GM12878 (cell line): ENCODE results near the gene KLC4. TPM values are rescaled to one million over a fixed set of nuclear protein-coding genes. Genes with fewer than 3 reads are reported as not detected.

Experiments used
- ATAC-seq: fragments of 200-7000 bp; cut with Tn5 transposase; 3 replicates; pipeline ENCODE4 v1.9.1; 2020; ENCODE audit warnings: mild to moderate bottlenecking, moderate library complexity
- BruUV-seq: library from RNA; stranded (reverse); fragments of 400-500 nt; replicated peaks from 2 replicates; lab custom pipeline; 2021; lab: Mats Ljungman, UMichigan
- CTCF ChIA-PET: fragments of 300-600 bp; sonication (Branson Sonifier 250); formaldehyde crosslinking; extraction: SDS; loops from one replicate; lab custom pipeline; 2021; ENCODE audit warnings: inconsistent platforms; lab: Yijun Ruan, JAX
- POLR2A ChIA-PET: fragments of 350-600 bp; formaldehyde crosslinking; extraction: SDS; loops from one replicate; lab custom pipeline; 2021; ENCODE audit warnings: inconsistent platforms; lab: Charles Lee
- RAD21 ChIA-PET: fragments of 300-600 bp; sonication (Branson Sonifier 250); formaldehyde crosslinking; loops from one replicate; lab custom pipeline; 2023; ENCODE audit warnings: antibody characterized with exemption; ENCODE audit not compliant: unreplicated experiment; lab: Charles Lee
- SMC1A ChIA-PET: fragments of 300-600 bp; sonication (Branson Sonifier 250); formaldehyde crosslinking; loops from one replicate; lab custom pipeline; 2023; ENCODE audit not compliant: unreplicated experiment, uncharacterized antibody; lab: Charles Lee
- DNase-seq: peaks from one replicate; pipeline ENCODE4 v3.0.0-alpha.2; 2011; ENCODE audit warnings: low read depth, low spot score
- FAIRE-seq: peaks from 3 replicates; lab custom pipeline; 2011; peaks lifted over from hg19 to GRCh38; lab: Jason Lieb, UNC
- H2AFZ ChIP-seq: 2 replicates; pipeline ENCODE4 v1.6.0; 2011; ENCODE audit warnings: low read depth, low read length, control low read depth; ENCODE audit not compliant: control insufficient read depth
- H3K27ac ChIP-seq: 2 replicates; pipeline ENCODE4 v1.5.1; 2011; ENCODE audit warnings: control low read depth; ENCODE audit not compliant: control insufficient read depth, insufficient read depth
- H3K27me3 ChIP-seq, 2 experiments: replicated peaks in 1 of 2; 2 replicates each; pipeline versions ENCODE4 v1.6.0 to v1.6.1; 2011; ENCODE audit warnings: low read length in 1 of 2; ENCODE audit not compliant: control insufficient read depth in 2 of 2, insufficient read depth in 2 of 2
- H3K36me3 ChIP-seq, 2 experiments: 2 replicates each; pipeline ENCODE4 v1.5.1; 2011; ENCODE audit warnings: low read length in 1 of 2; ENCODE audit not compliant: control insufficient read depth in 2 of 2, insufficient read depth in 2 of 2
- H3K4me1 ChIP-seq: 2 replicates; pipeline ENCODE4 v1.6.1; 2011; ENCODE audit warnings: mild to moderate bottlenecking, low read length, moderate library complexity, mixed read lengths; ENCODE audit not compliant: control insufficient read depth, insufficient read depth
- H3K4me2 ChIP-seq: 2 replicates; pipeline ENCODE4 v1.6.0; 2011; ENCODE audit warnings: control low read depth; ENCODE audit not compliant: control insufficient read depth, insufficient read depth
- H3K4me3 ChIP-seq: fragments of 200-600 bp; sonication (generic); 2 replicates; pipeline ENCODE4 v1.5.1; 2016
- H3K79me2 ChIP-seq: 2 replicates; pipeline ENCODE4 v1.6.0; 2011; ENCODE audit warnings: low read length; ENCODE audit not compliant: control insufficient read depth, insufficient read depth
- H3K9ac ChIP-seq: 2 replicates; pipeline ENCODE4 v1.8.0; 2011; ENCODE audit warnings: low read length, control low read depth, mixed read lengths; ENCODE audit not compliant: control insufficient read depth, insufficient read depth
- H3K9me3 ChIP-seq: replicated peaks from 3 replicates; pipeline ENCODE4 v1.5.1; 2011; ENCODE audit warnings: mild to moderate bottlenecking, low read length; ENCODE audit not compliant: control insufficient read depth, insufficient read depth
- H4K20me1 ChIP-seq: 2 replicates; pipeline ENCODE4 v1.6.0; 2011; ENCODE audit not compliant: control insufficient read depth, insufficient read depth
- BCL11A ChIP-seq: IDR thresholded peaks from 2 replicates; pipeline ENCODE4 v1.6.1; 2011; ENCODE audit warnings: low read depth, low read length
- BRCA1 ChIP-seq: IDR thresholded peaks from 2 replicates; pipeline ENCODE4 v1.6.1; 2011; ENCODE audit warnings: low read depth, low read length, improper control_type of control experiment
- CHD4 ChIP-seq: fragments of 200-600 bp; sonication (generic); IDR thresholded peaks from 2 replicates; pipeline ENCODE4 v1.6.1; 2016; ENCODE audit warnings: mild to moderate bottlenecking
- CREM ChIP-seq: IDR thresholded peaks from 2 replicates; pipeline ENCODE4 v1.6.1; 2014; ENCODE audit warnings: antibody characterized with exemption, low read depth
- DPF2 ChIP-seq: fragments of 450-650 bp; IDR thresholded peaks from 2 replicates; pipeline ENCODE4 v1.6.1; 2017; ENCODE audit warnings: mild to moderate bottlenecking
- EED ChIP-seq: sonication (generic); IDR thresholded peaks from 2 replicates; pipeline ENCODE4 v1.6.1; 2016; ENCODE audit warnings: antibody characterized with exemption, low read depth
- EGR1 ChIP-seq, 2 experiments: IDR thresholded peaks; 1 replicate in 1 of 2; 2 replicates in 1 of 2; pipeline ENCODE4 v1.6.1; 2011 to 2012; ENCODE audit warnings: low read depth in 2 of 2, low read length in 2 of 2, borderline replicate concordance in 1 of 2, mild to moderate bottlenecking in 1 of 2, moderate library complexity in 1 of 2
- EZH2 ChIP-seq: IDR thresholded peaks from 2 replicates; pipeline ENCODE4 v1.6.1; 2012; ENCODE audit warnings: low read depth, mild to moderate bottlenecking, control low read depth, inconsistent platforms, low read length, borderline replicate concordance; ENCODE audit not compliant: control insufficient read depth
- JUNB ChIP-seq: IDR thresholded peaks from 2 replicates; pipeline ENCODE4 v1.6.1; 2016; ENCODE audit warnings: antibody characterized with exemption, mild to moderate bottlenecking
- KAT2A ChIP-seq: conservative IDR thresholded peaks from 2 replicates; pipeline ENCODE4 v1.6.1; 2011; ENCODE audit warnings: low read depth, low read length; ENCODE audit not compliant: control insufficient read depth
- NBN ChIP-seq: fragments of 450-650 bp; IDR thresholded peaks from 2 replicates; pipeline ENCODE4 v1.6.1; 2016
- POLR2A ChIP-seq: IDR thresholded peaks from 2 replicates; pipeline ENCODE4 v1.6.1; 2011; ENCODE audit warnings: low read depth, mild to moderate bottlenecking, low read length
- RELB ChIP-seq: fragments of 450-650 bp; IDR thresholded peaks from 2 replicates; pipeline ENCODE4 v1.6.1; 2017; ENCODE audit warnings: low read depth, mild to moderate bottlenecking, moderate library complexity
- RUNX3 ChIP-seq: IDR thresholded peaks from 2 replicates; pipeline ENCODE4 v1.6.1; 2012; ENCODE audit warnings: low read length, inconsistent platforms
- SKIL ChIP-seq: fragments of 450-650 bp; IDR thresholded peaks from 2 replicates; pipeline ENCODE4 v1.6.1; 2017; ENCODE audit warnings: mild to moderate bottlenecking, low read depth, inconsistent platforms; ENCODE audit not compliant: poor library complexity, severe bottlenecking
- SP1 ChIP-seq: IDR thresholded peaks from one replicate; pipeline ENCODE4 v1.6.1; 2011; ENCODE audit warnings: low read depth, low read length
- SREBF1 ChIP-seq: IDR thresholded peaks from 2 replicates; pipeline ENCODE4 v1.6.1; 2012; ENCODE audit warnings: mild to moderate bottlenecking, low read length
- STAT3 ChIP-seq: IDR thresholded peaks from 2 replicates; pipeline ENCODE4 v1.6.1; 2011; ENCODE audit warnings: low read depth, low read length, improper control_type of control experiment
- SUPT20H ChIP-seq: IDR thresholded peaks from 2 replicates; pipeline ENCODE4 v1.6.1; 2011; ENCODE audit warnings: low read depth, mild to moderate bottlenecking, low read length, moderate library complexity, borderline replicate concordance; ENCODE audit not compliant: control insufficient read depth
- TCF7 ChIP-seq: IDR thresholded peaks from 2 replicates; pipeline ENCODE4 v1.6.1; 2014; ENCODE audit warnings: antibody characterized with exemption, borderline replicate concordance
- ZNF622 ChIP-seq: fragments of 450-650 bp; IDR thresholded peaks from 2 replicates; pipeline ENCODE4 v1.6.1; 2017; ENCODE audit warnings: mild to moderate bottlenecking, inconsistent platforms
- WGBS: methylation state at CpG from one replicate; pipeline ENCODE4 v1.1.6; 2016; ENCODE audit warnings: low lambda C conversion rate; ENCODE audit not compliant: insufficient replicate concordance, insufficient coverage; ENCODE audit errors: missing lambda C conversion rate; 5-methylcytosine and 5-hydroxymethylcytosine counted together
- in situ Hi-C: fragments of 300-500 bp; cut with MboI; formaldehyde crosslinking; loops from 9 replicates; pipeline ENCODE4 v1.14.3; 2018; ENCODE audit warnings: mixed read lengths
- intact Hi-C: fragments of 100-400 bp; cut with micrococcal nuclease; formaldehyde crosslinking; loops from one replicate; pipeline ENCODE4 v1.14.2; 2022; ENCODE audit not compliant: unreplicated experiment
- polyA plus RNA-seq, 11 experiments: library from polyadenylated mRNA; depleted of rRNA in 4 of 11; unstranded in 6 of 11; stranded (reverse) in 5 of 11; fragments of >200 nt; fragmentation: Nextera tagmentation in 4 of 11; fragmentation: Illumina TruSeq in 1 of 11; extraction: Ambion mirVana in 4 of 11; extraction: Trizol in 1 of 11; gene quantifications; 1 replicate in 1 of 11; 2 replicates in 10 of 11; pipeline versions ENCODE4 v1.2.1 to v1.2.3, GENCODE V29; 2011 to 2016; ENCODE audit warnings: inconsistent platforms in 2 of 11, missing spikeins in 2 of 11, low read depth in 1 of 11
- total RNA-seq, 4 experiments: library from RNA; depleted of rRNA in 3 of 4; stranded (reverse); fragments of >200 nt in 3 of 4; fragmentation: Illumina TruSeq in 1 of 4; extraction: Trizol in 1 of 4; gene quantifications; 2 replicates each; pipeline versions ENCODE4 v1.2.1 to v1.2.3, GENCODE V29; 2013 to 2021
- TF ChIP-seq, protein P1 (sequence below): fragments of 450-650 bp; IDR thresholded peaks from 2 replicates; pipeline ENCODE4 v1.6.1; 2018; ENCODE audit warnings: mild to moderate bottlenecking, low read depth, moderate library complexity; ENCODE audit not compliant: partially characterized antibody

KLC4 gene
- total and polyA plus RNA-seq, 10 of the 15 experiments (the other 5 are each of a cell fraction or from before 2014, with no cell fraction given), result 0.90 to 13.4 (median 6.9) TPM

- SMC1A ChIA-PET, result no interaction called here
- DNase-seq, result no peak
- no peaks in the 10 kb centered on the region for H4K20me1 ChIP-seq
- no peak; the same call in 2 of the 3 replicates for ATAC-seq
- peaks cover 12% of the 10 kb centered on the region for H3K4me1 ChIP-seq
- intact Hi-C loops (no loop called here), in situ Hi-C loops (no loop called here)
- H3K4me2 ChIP-seq, result no peak overlapping the region
- RAD21 ChIA-PET, result no interaction called here
- no TSS peak for BruUV-seq
- no peaks in the 10 kb centered on the region for H3K27me3 ChIP-seq
- H3K79me2 ChIP-seq, result no peaks in the 10 kb centered on the region
- H3K36me3 ChIP-seq, result no peaks in the 10 kb centered on the region
- no peaks in the 10 kb centered on the region for H3K9me3 ChIP-seq
- H3K9ac ChIP-seq, result no peak overlapping the region
- WGBS, result 45% methylated on average over 4 of the region's 4 CpGs
- H3K4me3 ChIP-seq, result no peak overlapping the region
- CTCF ChIA-PET, result no interaction called here
- POLR2A ChIA-PET, result no interaction called here
- no peak overlapping the region for H3K27ac ChIP-seq
- H2AFZ ChIP-seq, result no peak overlapping the region
- FAIRE-seq, result no peak
- TF ChIP-seq NBN (no peak), BCL11A (0 out of 2 replicates have a peak, but pooled peaks have one; percentile 52), SREBF1 (no peak), STAT3 (no peak), EED (0 out of 2 replicates have a peak, but pooled peaks have one; percentile 22), CREM (no peak), EZH2 (no peak), RUNX3 (peak; percentile 52; the same call in 1 of the 2 replicates), ZNF622 (no peak), RELB (no peak), SUPT20H (no peak), SKIL (no peak), EGR1 (IDR thresholded peaks at IDR 0.05; ENCODE audit: borderline replicate concordance in 1 of 2, low read depth in 2 of 2, low read length in 2 of 2) (no peak), CHD4 (no peak), DPF2 (no peak), POLR2A (no peak), JUNB (peak; percentile 11; the same call in 1 of the 2 replicates), BRCA1 (no peak), TCF7 (no peak), KAT2A (no peak), SP1 (no peak)
- TF ChIP-seq, protein P1, sequence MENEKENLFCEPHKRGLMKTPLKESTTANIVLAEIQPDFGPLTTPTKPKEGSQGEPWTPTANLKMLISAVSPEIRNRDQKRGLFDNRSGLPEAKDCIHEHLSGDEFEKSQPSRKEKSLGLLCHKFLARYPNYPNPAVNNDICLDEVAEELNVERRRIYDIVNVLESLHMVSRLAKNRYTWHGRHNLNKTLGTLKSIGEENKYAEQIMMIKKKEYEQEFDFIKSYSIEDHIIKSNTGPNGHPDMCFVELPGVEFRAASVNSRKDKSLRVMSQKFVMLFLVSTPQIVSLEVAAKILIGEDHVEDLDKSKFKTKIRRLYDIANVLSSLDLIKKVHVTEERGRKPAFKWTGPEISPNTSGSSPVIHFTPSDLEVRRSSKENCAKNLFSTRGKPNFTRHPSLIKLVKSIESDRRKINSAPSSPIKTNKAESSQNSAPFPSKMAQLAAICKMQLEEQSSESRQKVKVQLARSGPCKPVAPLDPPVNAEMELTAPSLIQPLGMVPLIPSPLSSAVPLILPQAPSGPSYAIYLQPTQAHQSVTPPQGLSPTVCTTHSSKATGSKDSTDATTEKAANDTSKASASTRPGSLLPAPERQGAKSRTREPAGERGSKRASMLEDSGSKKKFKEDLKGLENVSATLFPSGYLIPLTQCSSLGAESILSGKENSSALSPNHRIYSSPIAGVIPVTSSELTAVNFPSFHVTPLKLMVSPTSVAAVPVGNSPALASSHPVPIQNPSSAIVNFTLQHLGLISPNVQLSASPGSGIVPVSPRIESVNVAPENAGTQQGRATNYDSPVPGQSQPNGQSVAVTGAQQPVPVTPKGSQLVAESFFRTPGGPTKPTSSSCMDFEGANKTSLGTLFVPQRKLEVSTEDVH, result no peak
Observed at GRCh38 chr6:43088654-43089056, 29.2 kb downstream of the KLC4 start.
